AG04450 (cell line): ENCODE measurements around the gene SNCB. TPM values are rescaled to one million over a fixed set of nuclear protein-coding genes. Genes with fewer than 3 reads are reported as not detected.

Source experiments
- CTCF ChIA-PET: fragments of 300-600, 350-600 bp; formaldehyde crosslinking; extraction: SDS; loops from one replicate; lab custom pipeline; 2022; ENCODE audit warnings: antibody characterized with exemption, inconsistent platforms; lab: Charles Lee
- POLR2A ChIA-PET: fragments of 350-600 bp; formaldehyde crosslinking; extraction: SDS; loops from one replicate; lab custom pipeline; 2021; ENCODE audit warnings: antibody characterized with exemption, inconsistent platforms; lab: Yijun Ruan, JAX
- DNase-seq: peaks from one replicate; pipeline ENCODE4 v3.0.0-alpha.2; 2011; ENCODE audit warnings: low read depth, low spot score
- H3K27ac ChIP-seq: one replicate; pipeline ENCODE4 v1.5.1; 2012; ENCODE audit warnings: low read depth, low read length, control low read depth
- H3K27me3 ChIP-seq: one replicate; pipeline ENCODE4 v1.6.0; 2012; ENCODE audit warnings: low read length; ENCODE audit not compliant: control insufficient read depth, insufficient read depth
- H3K4me3 ChIP-seq: 2 replicates; pipeline ENCODE4 v1.5.1; 2011; ENCODE audit warnings: mild to moderate bottlenecking, low read depth, low read length, control low read depth
- H3K9me3 ChIP-seq: 2 replicates; pipeline ENCODE4 v1.5.1; 2012; ENCODE audit warnings: low read length; ENCODE audit not compliant: control insufficient read depth, insufficient read depth
- CTCF ChIP-seq: IDR thresholded peaks from 2 replicates; pipeline ENCODE4 v1.5.1; 2011; ENCODE audit warnings: low read depth, low read length, control low read depth, inconsistent platforms
- polyA plus RNA-seq: library from polyadenylated mRNA; depleted of rRNA; stranded (reverse); fragments of >200 nt; gene quantifications from 2 replicates; pipeline ENCODE4 v1.2.3, GENCODE V29; 2011

Gene SNCB
- polyA plus RNA-seq, 1 experiment: 0.17 TPM

DNA sequence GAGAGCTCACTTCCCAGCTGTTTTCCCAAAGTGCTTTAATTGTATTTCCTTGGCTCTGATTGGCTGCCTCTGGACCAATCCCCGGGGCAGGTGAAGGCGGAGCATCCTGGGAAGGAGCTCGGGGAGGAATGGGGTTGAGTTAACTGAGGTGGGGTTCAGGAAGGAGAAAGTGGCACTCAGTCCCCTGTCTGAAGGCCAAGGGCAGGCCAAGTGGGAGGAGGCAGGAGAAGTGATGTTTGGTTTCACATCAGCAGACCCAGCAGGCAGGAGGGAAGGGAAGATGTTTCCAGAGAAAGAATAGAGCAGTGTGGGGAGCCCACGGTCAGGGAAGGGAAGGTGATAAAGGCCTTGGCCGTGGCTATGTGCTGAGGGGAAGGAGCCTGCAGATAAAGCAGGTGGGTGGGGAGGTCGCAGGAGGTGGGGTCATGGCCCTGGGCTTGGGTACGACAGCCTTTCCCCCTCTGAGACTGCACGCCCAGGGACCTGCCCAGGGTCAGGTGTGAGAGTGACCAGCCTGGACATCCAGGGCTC lies 20.1 kb upstream of the SNCB start:
- Histone ChIP-seq H3K27me3 (no peaks in the 10 kb centered on the region), H3K9me3 (no peaks in the 10 kb centered on the region; the same call in 1 of the 2 replicates), H3K4me3 (no peak overlapping the region), H3K27ac (no peak overlapping the region)
- ChIA-PET CTCF (interaction anchor here (7.2 kb wide), 1 partner anchor 10 kb away, joined by 112 read pairs; no protein-coding TSS in a partner anchor), POLR2A (no interaction called here)
- TF ChIP-seq CTCF: no peak
- no peak for DNase-seq

GRCh38 chr5:176648474-176649194 lies 18.3 kb upstream of the SNCB start:
- ChIA-PET CTCF (interaction anchor here (1.0 to 7.2 kb wide), 4 partner anchors 9 to 201 kb away, joined by 4 to 112 read pairs (median 17); no protein-coding TSS in a partner anchor), POLR2A (interaction anchor here (0.8 to 2.0 kb wide), 2 partner anchors 12 to 39 kb away, joined by 5 to 7 read pairs; no protein-coding TSS in a partner anchor)
- no peaks in the 10 kb centered on the region for H3K27me3 ChIP-seq
- H3K27ac ChIP-seq: peak overlapping the region; percentile 21
- no peak for TF ChIP-seq CTCF
- H3K9me3 ChIP-seq: no peaks in the 10 kb centered on the region; the same call in 1 of the 2 replicates
- no peak for DNase-seq
- peak overlapping the region; percentile 86 for H3K4me3 ChIP-seq

- TF ChIP-seq CTCF: no peak
- ChIA-PET POLR2A (interaction anchor here (2.0 kb wide), 1 partner anchor 13 kb away, joined by 7 read pairs; no protein-coding TSS in a partner anchor), CTCF (interaction anchor here (0.8 to 7.2 kb wide), 5 partner anchors 10 to 200 kb away, joined by 3 to 112 read pairs (median 6); no protein-coding TSS in a partner anchor)
- H3K27me3 ChIP-seq: no peaks in the 10 kb centered on the region
- no peak for DNase-seq
- peak overlapping the region; percentile 86 for H3K4me3 ChIP-seq
- H3K9me3 ChIP-seq: no peaks in the 10 kb centered on the region; the same call in 1 of the 2 replicates
- peak overlapping the region; percentile 11 for H3K27ac ChIP-seq
Measured at GRCh38 chr5:176647843-176648473, 17.6 kb upstream of the SNCB start.

GRCh38 chr5:176647030-176647842 lies 16.9 kb upstream of the SNCB start, which contains the start of gene TSPAN17:
TSPAN17 (plus strand) TSS chr5:176647484; CDS start chr5:176647616, 132 bp downstream.
- Histone ChIP-seq H3K27me3 (no peaks in the 10 kb centered on the region), H3K4me3 (peak within 1 kb of the TSS; percentile 86), H3K9me3 (no peaks in the 10 kb centered on the region; the same call in 1 of the 2 replicates), H3K27ac (peak within 1 kb of the TSS; percentile 31)
- ChIA-PET POLR2A (interaction anchor here (0.6 to 2.0 kb wide), 8 partner anchors 11 to 724 kb away, joined by 3 to 9 read pairs (median 4); partner anchors contain the start of genes EIF4E1B and SNCB), CTCF (interaction anchor here (0.6 to 7.2 kb wide), 12 partner anchors 11 to 918 kb away, joined by 3 to 112 read pairs (median 4); partner anchors contain the start of genes EIF4E1B and SNCB)
- peak; percentile 96 for DNase-seq
- peak; percentile 38 for TF ChIP-seq CTCF
